Activated B cell treated with CpG ODN at 0.5 μM for 24 hours (primary cell): ENCODE measurements around the gene AKAP9. TPM values are rescaled to one million over a fixed set of nuclear protein-coding genes. Genes with fewer than 3 reads are reported as not detected.
"Not testable (repeated sequence)": the region's sequence is repeated elsewhere in the genome, so short reads cannot be mapped to it uniquely, and the experiment has no call there.

Experiments
- ATAC-seq: fragments of 200-7000 bp; cut with Tn5 transposase; one replicate; pipeline ENCODE4 v1.10.0; 2021; ENCODE audit warnings: low read depth, mild to moderate bottlenecking, moderate library complexity
- CTCF ChIA-PET: fragments of 350-600 bp; sonication (Branson Sonifier 250); formaldehyde crosslinking; loops from one replicate; lab custom pipeline; 2021; ENCODE audit warnings: antibody characterized with exemption; lab: Charles Lee
- POLR2A ChIA-PET: fragments of 350-600 bp; sonication (Branson Sonifier 250); formaldehyde crosslinking; loops from one replicate; lab custom pipeline; 2021; ENCODE audit warnings: antibody characterized with exemption; lab: Charles Lee
- DNase-seq: peaks from one replicate; pipeline ENCODE4 v3.0.0; 2022
- H3K27ac Mint-ChIP-seq: one replicate; pipeline ENCODE4 v1.8.0; 2020; ENCODE audit warnings: mixed read lengths
- H3K27me3 Mint-ChIP-seq: one replicate; pipeline ENCODE4 v1.8.0; 2021; ENCODE audit warnings: mixed read lengths
- H3K36me3 Mint-ChIP-seq: one replicate; pipeline ENCODE4 v1.8.0; 2021; ENCODE audit warnings: low read depth, mixed read lengths
- H3K4me1 Mint-ChIP-seq: one replicate; pipeline ENCODE4 v1.8.0; 2021; ENCODE audit warnings: mixed read lengths
- H3K4me3 Mint-ChIP-seq: one replicate; pipeline ENCODE4 v1.8.0; 2020; ENCODE audit warnings: mild to moderate bottlenecking, mixed read lengths
- H3K9me3 Mint-ChIP-seq: one replicate; pipeline ENCODE4 v1.8.0; 2020; ENCODE audit warnings: mixed read lengths
- intact Hi-C: fragments of 100-400 bp; cut with micrococcal nuclease; formaldehyde crosslinking; loops from one replicate; pipeline ENCODE4 v1.15.1; 2024
- total RNA-seq: library from RNA; stranded (reverse); gene quantifications from 2 replicates; pipeline ENCODE4 v1.2.3, GENCODE V29; 2022
- TF ChIP-seq, protein P1 (sequence below): fragments of 200-600 bp; IDR thresholded peaks from one replicate; pipeline ENCODE4 v1.8.0; 2022; ENCODE audit warnings: antibody characterized with exemption, mild to moderate bottlenecking

Gene AKAP9
- total RNA-seq, 1 donor from 2014 or later: 58.4 TPM

DNA sequence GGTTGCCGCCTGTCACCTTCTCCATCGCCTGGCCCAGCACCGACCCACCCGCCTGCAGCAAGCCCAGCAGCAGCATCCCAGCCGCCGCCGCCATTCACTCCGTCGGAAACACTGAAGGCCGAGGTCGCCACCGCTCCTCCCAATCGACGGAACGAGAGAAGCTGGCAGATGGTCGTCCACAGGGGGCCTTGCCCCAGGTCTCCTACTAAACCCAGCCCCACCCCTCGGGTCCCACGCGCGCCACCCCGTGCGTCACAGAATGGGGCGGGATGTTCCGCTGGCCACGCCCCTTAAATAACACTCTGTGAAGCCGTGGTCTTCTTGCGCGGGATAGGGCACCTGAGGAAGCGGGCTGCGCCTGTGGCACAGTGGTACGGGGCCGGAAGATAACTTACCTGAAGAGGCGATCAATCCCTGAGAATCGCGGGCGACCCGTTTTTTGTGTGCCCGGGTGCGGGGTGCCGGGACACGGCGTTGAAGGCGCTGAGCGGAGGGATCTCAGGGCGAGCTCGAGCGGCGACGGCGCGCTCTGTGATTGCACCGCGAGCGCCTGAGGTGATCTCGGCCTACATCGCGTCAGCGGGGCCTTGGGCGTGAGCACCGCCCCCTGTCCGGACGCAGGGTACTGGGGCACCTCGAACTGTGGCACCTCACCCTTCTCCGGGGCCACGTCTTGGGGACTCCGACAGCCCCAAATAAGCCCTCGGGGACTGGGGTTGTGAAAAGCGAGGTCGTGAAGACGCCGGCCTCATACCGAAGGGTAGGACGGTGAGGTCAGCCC lies 193.8 kb downstream of the AKAP9 start, which contains the start of gene CYP51A1:
TSS of gene CYP51A1 (minus strand) at position 207 of the 781 bp plus-strand sequence. CDS start at position 94, 113 bp downstream.
- DNase-seq: peak; percentile 97
- intact Hi-C loops: loop anchor here (1.0 to 10.0 kb wide), 9 partner anchors 44 to 1540 kb away; partner anchors contain the start of genes AKAP9, CDK14, CDK6 and FAM133B
- ChIA-PET POLR2A (interaction anchor here (0.8 to 2.2 kb wide), 11 partner anchors 9 to 983 kb away, joined by 3 to 22 read pairs (median 4); partner anchors contain the start of genes AKAP9, ANKIB1, GATAD1 and KRIT1), CTCF (no interaction called here)
- peak; percentile 83 for ATAC-seq
- H3K27me3 Mint-ChIP-seq: no peaks in the 10 kb centered on the region
- H3K4me3 Mint-ChIP-seq: peak within 1 kb of the TSS; percentile 99
- no peaks in the 10 kb centered on the region for H3K9me3 Mint-ChIP-seq
- peaks cover 47% of the 10 kb centered on the region for H3K4me1 Mint-ChIP-seq
- peak within 1 kb of the TSS; percentile 100 for H3K27ac Mint-ChIP-seq
- H3K36me3 Mint-ChIP-seq: peaks cover 36% of the 10 kb centered on the region
- TF ChIP-seq, protein P1, sequence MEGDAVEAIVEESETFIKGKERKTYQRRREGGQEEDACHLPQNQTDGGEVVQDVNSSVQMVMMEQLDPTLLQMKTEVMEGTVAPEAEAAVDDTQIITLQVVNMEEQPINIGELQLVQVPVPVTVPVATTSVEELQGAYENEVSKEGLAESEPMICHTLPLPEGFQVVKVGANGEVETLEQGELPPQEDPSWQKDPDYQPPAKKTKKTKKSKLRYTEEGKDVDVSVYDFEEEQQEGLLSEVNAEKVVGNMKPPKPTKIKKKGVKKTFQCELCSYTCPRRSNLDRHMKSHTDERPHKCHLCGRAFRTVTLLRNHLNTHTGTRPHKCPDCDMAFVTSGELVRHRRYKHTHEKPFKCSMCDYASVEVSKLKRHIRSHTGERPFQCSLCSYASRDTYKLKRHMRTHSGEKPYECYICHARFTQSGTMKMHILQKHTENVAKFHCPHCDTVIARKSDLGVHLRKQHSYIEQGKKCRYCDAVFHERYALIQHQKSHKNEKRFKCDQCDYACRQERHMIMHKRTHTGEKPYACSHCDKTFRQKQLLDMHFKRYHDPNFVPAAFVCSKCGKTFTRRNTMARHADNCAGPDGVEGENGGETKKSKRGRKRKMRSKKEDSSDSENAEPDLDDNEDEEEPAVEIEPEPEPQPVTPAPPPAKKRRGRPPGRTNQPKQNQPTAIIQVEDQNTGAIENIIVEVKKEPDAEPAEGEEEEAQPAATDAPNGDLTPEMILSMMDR: no peak

DNA sequence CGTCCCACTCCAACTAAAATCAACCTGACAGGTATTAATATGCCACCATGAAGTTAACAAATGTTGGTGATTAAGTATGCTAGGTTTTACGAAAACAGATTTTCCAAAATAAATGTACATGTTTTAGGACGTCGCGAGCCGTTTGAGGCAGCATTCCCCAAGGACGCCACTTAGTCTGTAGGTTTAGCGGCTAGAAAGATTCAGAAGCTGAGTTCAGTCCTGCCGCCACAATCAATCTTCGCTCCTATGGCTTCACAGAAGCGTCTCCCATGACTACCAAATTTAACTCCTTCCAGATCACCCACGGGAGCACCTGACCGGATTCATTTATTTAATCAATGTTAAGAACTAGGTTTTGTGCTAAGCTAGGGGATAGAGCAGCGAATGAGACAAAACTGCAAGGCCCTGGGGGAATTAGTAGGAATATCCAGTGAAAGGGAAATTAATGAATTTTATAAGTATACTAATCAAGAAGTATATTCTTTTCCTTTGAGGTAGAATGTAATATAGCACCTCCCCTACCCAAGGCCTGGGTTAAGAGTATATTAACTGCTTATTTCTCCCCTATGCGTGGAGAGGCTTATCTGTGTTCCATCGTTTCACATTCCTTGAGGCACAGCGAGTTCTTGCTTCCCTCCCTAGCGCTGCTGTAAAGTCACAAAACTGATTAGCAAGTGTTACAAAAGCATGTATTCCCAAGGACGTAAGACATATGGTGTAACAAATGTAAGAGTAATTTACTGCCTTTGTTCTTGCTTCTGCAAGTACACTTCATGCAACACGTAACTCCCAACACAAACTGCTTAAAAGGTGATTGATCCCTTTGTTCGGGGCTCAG lies 194.6 kb downstream of the AKAP9 start:
- no peak for ATAC-seq
- Mint-ChIP-seq H3K36me3 (peaks cover 28% of the 10 kb centered on the region), H3K27ac (peak overlapping the region; percentile 100), H3K4me3 (peak overlapping the region; percentile 99), H3K27me3 (no peaks in the 10 kb centered on the region), H3K9me3 (no peaks in the 10 kb centered on the region), H3K4me1 (peaks cover 43% of the 10 kb centered on the region)
- ChIA-PET CTCF (no interaction called here), POLR2A (interaction anchor here (0.8 to 2.2 kb wide), 9 partner anchors 10 to 983 kb away, joined by 3 to 22 read pairs (median 4); partner anchors contain the start of genes AKAP9, ANKIB1, GATAD1 and KRIT1)
- TF ChIP-seq, protein P1: no peak
- intact Hi-C loops: loop anchor here (1.0 to 10.0 kb wide), 3 partner anchors 43 to 1540 kb away; partner anchors contain the start of genes CDK14 and FAM133B
- DNase-seq: no peak

DNA sequence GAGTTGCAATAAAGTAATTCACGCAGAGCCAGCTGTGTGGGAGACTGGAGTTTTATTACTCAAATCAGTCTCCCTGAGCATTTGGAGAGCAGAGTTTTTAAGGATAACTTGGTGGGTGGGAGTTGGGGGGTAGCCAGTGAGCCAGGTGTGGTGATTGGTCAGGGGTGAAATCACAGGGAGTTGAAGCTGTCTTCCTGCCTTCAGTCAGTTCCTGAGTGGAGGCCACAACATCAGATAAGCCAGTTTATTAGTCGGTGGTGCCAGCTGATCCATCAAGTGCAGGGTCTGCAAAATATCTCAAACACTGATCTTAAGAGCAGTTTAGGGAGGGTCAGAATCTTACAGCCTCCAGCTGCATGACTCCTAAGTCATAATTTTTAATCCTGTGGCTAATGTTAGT lies 196.9 kb downstream of the AKAP9 start:
- Mint-ChIP-seq H3K4me1 (peaks cover 24% of the 10 kb centered on the region), H3K4me3 (no peak overlapping the region), H3K27me3 (peaks cover 3% of the 10 kb centered on the region), H3K36me3 (peaks cover 17% of the 10 kb centered on the region), H3K27ac (no peak overlapping the region), H3K9me3 (no peaks in the 10 kb centered on the region)
- intact Hi-C loops: loop anchor here (10.0 kb wide), 1 partner anchor 1543 kb away; the partner anchor contains the start of gene CDK14
- CTCF ChIA-PET: no interaction called here
- TF ChIP-seq, protein P1: no peak
- POLR2A ChIA-PET: interaction anchor here (1.4 kb wide), 1 partner anchor 108 kb away, joined by 3 read pairs; the partner anchor contains the start of genes ANKIB1 and KRIT1
- DNase-seq: no peak
- ATAC-seq: no peak

DNA sequence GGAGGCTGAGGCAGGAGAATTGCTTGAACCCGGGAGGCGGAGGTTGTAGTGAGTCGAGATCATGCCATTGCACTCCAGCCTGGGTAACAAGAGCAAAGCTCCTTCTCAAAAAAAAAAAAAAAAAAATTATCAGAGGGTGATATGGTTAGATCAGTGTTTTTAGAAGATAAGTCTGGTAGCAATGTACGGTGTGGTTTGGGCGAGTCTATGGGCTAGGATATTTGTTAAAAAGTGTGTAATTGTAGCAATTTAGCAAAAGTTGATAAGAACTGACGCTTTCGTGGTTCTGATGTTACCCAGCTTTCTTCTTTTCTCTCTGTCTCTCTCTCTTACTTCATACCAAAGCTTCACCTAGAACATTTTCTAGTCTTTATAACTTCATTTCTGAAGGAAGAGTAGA lies 200.5 kb downstream of the AKAP9 start:
- Mint-ChIP-seq H3K27ac (no peak overlapping the region), H3K4me1 (no peaks in the 10 kb centered on the region), H3K36me3 (no peaks in the 10 kb centered on the region), H3K9me3 (no peaks in the 10 kb centered on the region), H3K4me3 (no peak overlapping the region), H3K27me3 (peaks cover 3% of the 10 kb centered on the region)
- ChIA-PET POLR2A (no interaction called here), CTCF (no interaction called here)
- TF ChIP-seq, protein P1: no peak
- no peak for ATAC-seq
- no peak for DNase-seq
- intact Hi-C loops: no loop called here

DNA sequence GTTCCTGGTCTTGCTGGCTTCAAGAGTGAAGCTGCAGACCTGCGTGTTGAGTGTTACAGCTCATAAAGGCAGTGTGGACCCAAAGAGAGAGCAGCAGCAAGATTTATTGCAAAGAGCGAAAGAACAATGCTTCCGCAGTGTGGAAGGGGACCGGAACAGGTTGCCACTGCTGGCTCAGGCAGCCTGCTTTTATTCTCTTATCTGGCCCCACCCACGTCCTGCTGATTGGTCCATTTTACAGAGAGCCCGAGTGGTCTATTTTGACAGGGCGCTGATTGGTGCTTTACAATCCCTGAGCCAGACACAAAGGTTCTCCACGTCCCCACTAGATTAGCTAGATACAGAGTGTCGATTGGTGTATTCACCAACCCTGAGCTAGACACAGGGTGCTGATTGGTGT lies 202.1 kb downstream of the AKAP9 start:
- CTCF ChIA-PET, H3K4me1 Mint-ChIP-seq, H3K27ac Mint-ChIP-seq, intact Hi-C loops, H3K27me3 Mint-ChIP-seq, H3K9me3 Mint-ChIP-seq, H3K36me3 Mint-ChIP-seq, ATAC-seq, POLR2A ChIA-PET, DNase-seq, H3K4me3 Mint-ChIP-seq: not testable (repeated sequence)

DNA sequence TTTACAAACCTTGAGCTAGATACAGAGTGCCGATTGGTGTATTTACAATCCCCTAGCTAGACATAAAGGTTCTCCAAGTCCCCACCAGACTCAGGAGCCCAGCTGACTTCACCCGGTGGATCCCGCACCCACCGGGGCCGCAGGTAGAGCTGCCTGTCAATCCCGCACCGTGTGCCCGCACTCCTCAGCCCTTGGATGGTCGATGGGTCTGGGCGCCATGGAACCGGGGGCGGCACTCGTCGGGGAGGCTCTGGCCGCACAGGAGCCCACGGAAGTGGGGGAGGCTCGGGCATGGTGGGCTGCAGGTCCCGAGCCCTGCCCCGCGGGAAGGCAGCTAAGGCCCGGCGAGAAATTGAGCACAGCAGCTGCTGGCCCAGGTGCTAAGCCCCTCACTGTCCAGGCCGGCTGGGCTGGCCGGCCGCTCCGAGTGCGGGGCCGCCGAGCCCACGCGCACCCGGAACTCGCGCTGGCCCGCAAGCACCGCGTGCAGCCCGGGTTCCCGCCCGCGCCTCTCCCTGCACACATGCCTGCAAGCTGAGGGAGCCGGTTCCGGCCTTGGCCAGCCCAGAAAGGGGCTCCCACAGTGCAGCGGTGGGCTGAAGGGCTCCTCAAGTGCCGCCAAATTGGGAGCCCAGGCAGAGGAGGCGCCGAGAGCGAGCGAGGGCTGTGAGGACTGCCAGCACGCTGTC lies 202.7 kb downstream of the AKAP9 start:
- H3K36me3 Mint-ChIP-seq, POLR2A ChIA-PET, H3K27me3 Mint-ChIP-seq, intact Hi-C loops, ATAC-seq, H3K4me1 Mint-ChIP-seq, H3K9me3 Mint-ChIP-seq, H3K4me3 Mint-ChIP-seq, H3K27ac Mint-ChIP-seq, CTCF ChIA-PET, DNase-seq: not testable (repeated sequence)
